Measurements from ENCODE around the gene NEIL1. TPM values are rescaled to one million over a fixed set of nuclear protein-coding genes. Genes with fewer than 3 reads are reported as not detected.
"Not testable (repeated sequence)": the region's sequence is repeated elsewhere in the genome, so short reads cannot be mapped to it uniquely, and the experiment has no call there.

Gene NEIL1
- polyA plus RNA-seq, 1 experiment = 4.7 TPM

GRCh38 chr15:75314552-75315290 lies 32.1 kb upstream of the NEIL1 start:
- DNase-seq (ENCODE audit: low read depth) = no peak
- Histone ChIP-seq H3K36me3 (ENCODE audit: control insufficient read depth, insufficient read depth, low read length) (no peaks in the 10 kb centered on the region), H3K27me3 (ENCODE audit: control insufficient read depth, insufficient read depth, low read length) (no peaks in the 10 kb centered on the region; the same call in none of the 2 replicates), H3K4me3 (ENCODE audit: low read depth, low read length) (no peak overlapping the region)
- TF ChIP-seq, protein P1, sequence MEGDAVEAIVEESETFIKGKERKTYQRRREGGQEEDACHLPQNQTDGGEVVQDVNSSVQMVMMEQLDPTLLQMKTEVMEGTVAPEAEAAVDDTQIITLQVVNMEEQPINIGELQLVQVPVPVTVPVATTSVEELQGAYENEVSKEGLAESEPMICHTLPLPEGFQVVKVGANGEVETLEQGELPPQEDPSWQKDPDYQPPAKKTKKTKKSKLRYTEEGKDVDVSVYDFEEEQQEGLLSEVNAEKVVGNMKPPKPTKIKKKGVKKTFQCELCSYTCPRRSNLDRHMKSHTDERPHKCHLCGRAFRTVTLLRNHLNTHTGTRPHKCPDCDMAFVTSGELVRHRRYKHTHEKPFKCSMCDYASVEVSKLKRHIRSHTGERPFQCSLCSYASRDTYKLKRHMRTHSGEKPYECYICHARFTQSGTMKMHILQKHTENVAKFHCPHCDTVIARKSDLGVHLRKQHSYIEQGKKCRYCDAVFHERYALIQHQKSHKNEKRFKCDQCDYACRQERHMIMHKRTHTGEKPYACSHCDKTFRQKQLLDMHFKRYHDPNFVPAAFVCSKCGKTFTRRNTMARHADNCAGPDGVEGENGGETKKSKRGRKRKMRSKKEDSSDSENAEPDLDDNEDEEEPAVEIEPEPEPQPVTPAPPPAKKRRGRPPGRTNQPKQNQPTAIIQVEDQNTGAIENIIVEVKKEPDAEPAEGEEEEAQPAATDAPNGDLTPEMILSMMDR (IDR thresholded peaks at IDR 0.05; ENCODE audit: insufficient read depth, low read depth, low read length) = no peak
- POLR2A ChIA-PET = no interaction called here
- CTCF ChIA-PET = no interaction called here

GRCh38 chr15:75319231-75319897 lies 27.5 kb upstream of the NEIL1 start:
- H3K4me3 ChIP-seq (ENCODE audit: low read depth, low read length); H3K36me3 ChIP-seq (ENCODE audit: control insufficient read depth, insufficient read depth, low read length); POLR2A ChIA-PET; CTCF ChIA-PET; H3K27me3 ChIP-seq (ENCODE audit: control insufficient read depth, insufficient read depth, low read length); DNase-seq (ENCODE audit: low read depth): not testable (repeated sequence)

DNA sequence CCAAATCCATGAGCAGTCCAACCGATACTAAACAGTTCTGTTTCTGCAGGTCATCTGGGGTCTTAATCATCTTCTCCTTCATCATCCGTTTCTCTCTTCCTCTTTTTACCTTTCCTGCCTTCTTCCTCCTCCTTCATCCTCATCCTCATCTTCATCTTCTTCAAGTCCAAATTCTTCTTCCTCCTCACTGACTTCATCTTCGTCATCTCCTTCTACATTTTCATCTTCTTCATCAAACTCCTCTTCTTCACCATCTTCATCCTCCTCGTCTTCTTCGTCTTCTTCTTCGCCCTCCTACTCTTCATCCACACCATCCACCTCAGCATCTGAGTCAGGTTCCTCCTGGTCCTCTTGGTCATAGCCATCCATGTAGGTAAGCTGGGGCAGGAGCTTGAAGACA lies 25.1 kb upstream of the NEIL1 start:
- ChIA-PET POLR2A (no interaction called here), CTCF (interaction anchor here (1.1 to 1.3 kb wide), 2 partner anchors 13 to 553 kb away, joined by 3 read pairs; no protein-coding TSS in a partner anchor)
- Histone ChIP-seq H3K36me3 (ENCODE audit: control insufficient read depth, insufficient read depth, low read length) (no peaks in the 10 kb centered on the region), H3K4me3 (ENCODE audit: low read depth, low read length) (no peak overlapping the region), H3K27me3 (ENCODE audit: control insufficient read depth, insufficient read depth, low read length) (no peaks in the 10 kb centered on the region; the same call in none of the 2 replicates)
- DNase-seq (ENCODE audit: low read depth) = no peak
- TF ChIP-seq, protein P1 (IDR thresholded peaks at IDR 0.05; ENCODE audit: insufficient read depth, low read depth, low read length) = no peak

GRCh38 chr15:75325922-75326321 lies 20.9 kb upstream of the NEIL1 start:
- DNase-seq (ENCODE audit: low read depth) = no peak
- no peak overlapping the region for H3K4me3 ChIP-seq (ENCODE audit: low read depth, low read length)
- H3K27me3 ChIP-seq (ENCODE audit: control insufficient read depth, insufficient read depth, low read length) = no peaks in the 10 kb centered on the region; the same call in 1 of the 2 replicates
- TF ChIP-seq, protein P1 (IDR thresholded peaks at IDR 0.05; ENCODE audit: insufficient read depth, low read depth, low read length) = no peak
- no peaks in the 10 kb centered on the region for H3K36me3 ChIP-seq (ENCODE audit: control insufficient read depth, insufficient read depth, low read length)
- ChIA-PET CTCF (no interaction called here), POLR2A (no interaction called here)

DNA sequence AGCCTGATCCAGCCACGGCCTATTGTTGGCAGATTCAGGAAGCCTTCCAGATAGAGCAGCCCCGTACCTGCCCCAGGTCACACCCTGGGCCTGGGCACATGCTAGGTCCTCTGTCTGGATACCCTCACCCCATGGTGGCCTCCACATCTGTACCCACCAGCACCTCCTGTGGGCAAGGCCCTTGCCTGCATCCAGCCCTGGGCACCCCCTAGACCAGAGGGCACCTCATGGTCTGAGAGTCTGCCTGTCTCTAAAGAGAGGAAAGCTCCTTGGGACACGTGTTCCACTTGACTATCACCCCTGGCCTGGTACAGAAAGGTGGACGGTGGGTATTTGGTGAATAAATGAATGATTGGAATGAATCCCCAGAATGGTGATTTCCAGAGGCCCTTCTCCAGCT lies 19.8 kb upstream of the NEIL1 start:
- no peaks in the 10 kb centered on the region for H3K36me3 ChIP-seq (ENCODE audit: control insufficient read depth, insufficient read depth, low read length)
- ChIA-PET POLR2A (no interaction called here), CTCF (no interaction called here)
- TF ChIP-seq, protein P1 (IDR thresholded peaks at IDR 0.05; ENCODE audit: insufficient read depth, low read depth, low read length) = no peak
- no peaks in the 10 kb centered on the region for H3K27me3 ChIP-seq (ENCODE audit: control insufficient read depth, insufficient read depth, low read length)
- DNase-seq (ENCODE audit: low read depth) = no peak
- H3K4me3 ChIP-seq (ENCODE audit: low read depth, low read length) = no peak overlapping the region

Measured in BJ (cell line).